HG02938 (cell line): ENCODE data around the gene MTIF3.

ENCODE experiments used
- ATAC-seq: cut with Tn5 transposase; IDR thresholded peaks from one replicate; pipeline ENCODE4 v1.9.1; 2021; ENCODE audit warnings: mild to moderate bottlenecking, moderate library complexity; ENCODE audit not compliant: unreplicated experiment

Gene MTIF3

GRCh38 chr13:27461940-27462584, 11.7 kb upstream of the MTIF3 start:
- ATAC-seq, result no peak

GRCh38 chr13:27455331-27455855, 5.0 kb upstream of the MTIF3 start:
- ATAC-seq, result no peak

GRCh38 chr13:27450921-27451471, 632 bp upstream of the MTIF3 start:
- no peak for ATAC-seq

- ATAC-seq, result no peak
Observed at GRCh38 chr13:27449081-27449603, 1.2 kb downstream of the MTIF3 start.

GRCh38 chr13:27448308-27448707, 2.1 kb downstream of the MTIF3 start:
- ATAC-seq, result no peak

- no peak for ATAC-seq
Observed at GRCh38 chr13:27446986-27447583, 3.3 kb downstream of the MTIF3 start.

GRCh38 chr13:27442797-27443196, 7.6 kb downstream of the MTIF3 start:
- ATAC-seq, result no peak

GRCh38 chr13:27442071-27442647, 8.2 kb downstream of the MTIF3 start:
- no peak for ATAC-seq

- peak; percentile 73 for ATAC-seq
Observed at GRCh38 chr13:27440408-27440807, 10.0 kb downstream of the MTIF3 start.

- ATAC-seq, result no peak
Observed at GRCh38 chr13:27437126-27437525, 13.2 kb downstream of the MTIF3 start.

- ATAC-seq, result no peak
Observed at GRCh38 chr13:27432611-27433210, 17.7 kb downstream of the MTIF3 start.

- no peak for ATAC-seq
Observed at GRCh38 chr13:27432180-27432579, 18.2 kb downstream of the MTIF3 start.

GRCh38 chr13:27428160-27428559, 22.2 kb downstream of the MTIF3 start:
- ATAC-seq, result no peak

- ATAC-seq, result no peak
Observed at GRCh38 chr13:27427641-27428040, 22.7 kb downstream of the MTIF3 start.

- ATAC-seq, result peak; percentile 45
Observed at GRCh38 chr13:27425918-27426630, 24.3 kb downstream of the MTIF3 start.

- ATAC-seq, result no peak
Observed at GRCh38 chr13:27425158-27425917, 25.0 kb downstream of the MTIF3 start.

GRCh38 chr13:27424246-27425157, 25.9 kb downstream of the MTIF3 start, which contains the start of gene GTF3A:
Gene GTF3A (plus strand): TSS chr13:27424619.
- peak; percentile 55 for ATAC-seq

- no peak for ATAC-seq
Observed at GRCh38 chr13:27423333-27423732, 27.0 kb downstream of the MTIF3 start.
